Heart left ventricle (tissue), 16 donors: ENCODE measurements around the gene AREL1. TPM values are rescaled to one million over a fixed set of nuclear protein-coding genes. Genes with fewer than 3 reads are reported as not detected.

Source experiments
- ATAC-seq, 4 donors: fragments of 200-7000 bp; cut with Tn5 transposase; one replicate each; pipeline ENCODE4 v1.9.1; 2020 to 2022; ENCODE audit warnings: moderate library complexity in 4 of 4, mild to moderate bottlenecking in 3 of 4, moderate number of reproducible peaks in 1 of 4
- DNase-seq, 5 donors: peaks; one replicate each; pipeline ENCODE4 v3.0.0-alpha.2; 2020
- H3K27ac ChIP-seq, 12 donors: fragments of 200-600 bp; sonication (generic) in 4 of 12; one replicate each; pipeline versions ENCODE4 v1.5.0 to v1.8.0; 2016 to 2022; ENCODE audit warnings: mild to moderate bottlenecking in 2 of 12
- H3K27me3 ChIP-seq, 9 donors: fragments of 200-600 bp; sonication (generic) in 2 of 9; one replicate each; pipeline versions ENCODE4 v1.5.1 to v1.8.0; 2016 to 2022; ENCODE audit warnings: mild to moderate bottlenecking in 3 of 9
- H3K36me3 ChIP-seq, 9 donors: fragments of 200-600 bp; sonication (generic) in 2 of 9; one replicate each; pipeline versions ENCODE4 v1.5.0 to v1.8.0; 2018 to 2022; ENCODE audit warnings: mild to moderate bottlenecking in 2 of 9
- H3K4me1 ChIP-seq, 12 donors: fragments of 200-600 bp; sonication (generic) in 4 of 12; one replicate each; pipeline versions ENCODE4 v1.5.0 to v1.8.0; 2016 to 2022; ENCODE audit warnings: mild to moderate bottlenecking in 3 of 12
- H3K4me3 ChIP-seq, 12 donors: fragments of 200-600 bp; sonication (generic) in 4 of 12; one replicate each; pipeline versions ENCODE4 v1.5.0 to v1.8.0; 2017 to 2022; ENCODE audit warnings: mild to moderate bottlenecking in 9 of 12, moderate library complexity in 4 of 12
- H3K9me3 ChIP-seq, 12 donors: fragments of 200-600 bp; sonication (generic) in 4 of 12; one replicate each; pipeline versions ENCODE4 v1.5.0 to v1.8.0; 2016 to 2022; ENCODE audit warnings: mild to moderate bottlenecking in 1 of 12
- POLR2A ChIP-seq, 2 donors: fragments of 450-650 bp; IDR thresholded peaks; one replicate each; pipeline ENCODE4 v1.6.1; 2017; ENCODE audit warnings: antibody characterized with exemption in 2 of 2, mild to moderate bottlenecking in 2 of 2, moderate library complexity in 2 of 2
- WGBS, 4 donors: extraction: QIAGEN DNeasy Blood & Tissue Kit in 2 of 4; methylation state at CpG; one replicate each; pipeline versions ENCODE4 v1.1.5 to v1.1.7; 2013 to 2018; 5-methylcytosine and 5-hydroxymethylcytosine counted together
- intact Hi-C, 10 donors: fragments of 100-400 bp; cut with DNase I; formaldehyde crosslinking; loops; one replicate each; pipeline versions ENCODE4 v1.11.1 to v1.14.2; 2022
- polyA plus RNA-seq, 2 donors: library from polyadenylated mRNA; stranded (reverse); fragments of 200-250 nt; gene quantifications; one replicate each; pipeline ENCODE4 v1.2.3, GENCODE V29; 2013
- total RNA-seq, 9 donors: library from RNA; depleted of rRNA in 2 of 9; stranded (reverse); fragments of >200 nt in 2 of 9; fragmentation: NEBNext Ultra II Directional in 3 of 9; extraction: Animal tissue kit (Norgen Biotek cat#: 25700) in 3 of 9; gene quantifications; one replicate each; pipeline versions ENCODE4 v1.1.0 to v1.2.4, GENCODE V29; 2016 to 2023
- TF ChIP-seq, protein P1 (sequence below), 12 donors: fragments of 200-600 bp; sonication (generic) in 4 of 12; IDR thresholded peaks; one replicate each; pipeline versions ENCODE4 v1.5.0 to v1.8.0; 2018 to 2022; ENCODE audit warnings: antibody characterized with exemption in 12 of 12, mild to moderate bottlenecking in 5 of 12
- donor health status: ischemic (EF 13 %, LVEDD 7.1; RV severe dilation, severe dysfunction).
- donor health status: healthy with polysubstance abuse.
- donor health status: DM: no; HTN: yes; CAD: no.
- donor health status: DM: no; HTN: no; CAD: no.
- donor health status: ischemic (EF 25% LVEDD 6.9; RV normal size, moderate dysfunction).
- donor health status: ischemic (EF 25% LVEDD 5.7; RV mildly dilated, moderate dysfunction).
- donor health status: healthy.
- donor health status: DM: yes; HTN: yes; CAD: no.
- donor health status: ischemic (EF 35%, LVEDD 5.7; RV mildly dilated, moderate dysfunction).
- donor health status: nonischemic (EF 11% LVEDD 7.7; RV severe dilation, severe dysfunction).
- donor health status: DM: yes; HTN: yes; CAD: no.
- donor health status: PGD.
- donor health status: ischemic (EF 29% LVEDD 5.4; RV normal size, mild dysfunction).
- donor health status: nonischemic (EF 23%, LVEDD 6.1; RV moderate dilation, normal function).

The AREL1 gene
- total and polyA plus RNA-seq, 11 donors, result 7.8 to 30.9 (median 22.2) TPM

DNA sequence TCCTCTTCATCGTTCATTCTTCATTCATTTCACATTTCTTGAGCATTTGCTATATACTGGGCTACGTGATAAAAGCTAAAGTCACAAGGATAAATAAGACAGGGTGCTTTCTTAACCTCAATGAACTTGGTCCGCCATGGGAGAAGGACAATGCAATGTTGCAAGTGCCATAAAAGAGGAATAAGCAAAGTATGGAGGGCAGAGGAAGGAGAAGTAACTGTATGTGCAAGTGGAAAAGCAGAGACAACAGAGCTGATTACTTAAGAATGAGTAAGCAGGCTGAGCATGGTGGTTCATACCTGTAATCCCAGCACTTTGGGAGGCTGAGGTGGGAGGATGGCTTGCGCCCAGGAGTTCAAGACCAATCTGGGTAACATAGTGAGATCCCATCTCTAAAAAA lies 14.4 kb downstream of the AREL1 start:
- DNase-seq (no peak), ATAC-seq (peak in 1 of 4 donors; percentile 66)
- intact Hi-C loops, result no loop called here
- Histone ChIP-seq H3K36me3 (peaks cover 0 to 13% (median 5%) of the 10 kb centered on the region in 9 donors), H3K4me3 (no peak overlapping the region), H3K9me3 (peaks cover 0 to 5% (median 0%) of the 10 kb centered on the region in 12 donors), H3K4me1 (peaks cover 0 to 8% (median 0%) of the 10 kb centered on the region in 12 donors), H3K27me3 (no peaks in the 10 kb centered on the region), H3K27ac (no peak overlapping the region)
- 93 to 98% (median 95%) methylated on average over 4 of the region's 4 CpGs for WGBS, 4 donors
- TF ChIP-seq, protein P1, sequence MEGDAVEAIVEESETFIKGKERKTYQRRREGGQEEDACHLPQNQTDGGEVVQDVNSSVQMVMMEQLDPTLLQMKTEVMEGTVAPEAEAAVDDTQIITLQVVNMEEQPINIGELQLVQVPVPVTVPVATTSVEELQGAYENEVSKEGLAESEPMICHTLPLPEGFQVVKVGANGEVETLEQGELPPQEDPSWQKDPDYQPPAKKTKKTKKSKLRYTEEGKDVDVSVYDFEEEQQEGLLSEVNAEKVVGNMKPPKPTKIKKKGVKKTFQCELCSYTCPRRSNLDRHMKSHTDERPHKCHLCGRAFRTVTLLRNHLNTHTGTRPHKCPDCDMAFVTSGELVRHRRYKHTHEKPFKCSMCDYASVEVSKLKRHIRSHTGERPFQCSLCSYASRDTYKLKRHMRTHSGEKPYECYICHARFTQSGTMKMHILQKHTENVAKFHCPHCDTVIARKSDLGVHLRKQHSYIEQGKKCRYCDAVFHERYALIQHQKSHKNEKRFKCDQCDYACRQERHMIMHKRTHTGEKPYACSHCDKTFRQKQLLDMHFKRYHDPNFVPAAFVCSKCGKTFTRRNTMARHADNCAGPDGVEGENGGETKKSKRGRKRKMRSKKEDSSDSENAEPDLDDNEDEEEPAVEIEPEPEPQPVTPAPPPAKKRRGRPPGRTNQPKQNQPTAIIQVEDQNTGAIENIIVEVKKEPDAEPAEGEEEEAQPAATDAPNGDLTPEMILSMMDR (IDR thresholded peaks at IDR 0.05), result no peak
- TF ChIP-seq POLR2A (IDR thresholded peaks at IDR 0.05), result no peak

DNA sequence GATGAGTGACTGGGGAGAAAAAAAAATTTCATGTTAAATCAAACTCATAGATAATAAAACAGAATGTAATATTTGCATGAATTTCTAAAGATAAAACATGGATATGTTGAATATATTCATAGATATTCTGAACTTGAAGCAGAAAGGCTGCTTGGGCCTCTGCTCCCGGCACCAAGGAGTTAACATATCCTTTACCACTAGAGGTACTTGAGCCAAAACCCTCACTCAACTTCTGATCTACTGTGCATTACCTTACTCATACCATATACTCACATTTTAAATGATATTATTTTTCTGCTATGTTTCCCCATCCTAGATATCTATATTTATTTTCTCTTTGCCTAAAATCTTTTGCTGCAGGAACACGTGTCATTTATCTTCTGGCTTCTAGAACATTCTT lies 14.9 kb downstream of the AREL1 start:
- Histone ChIP-seq H3K9me3 (peaks cover 0 to 5% (median 0%) of the 10 kb centered on the region in 12 donors), H3K27ac (no peak overlapping the region), H3K4me3 (no peak overlapping the region), H3K27me3 (no peaks in the 10 kb centered on the region), H3K4me1 (peaks cover 0 to 10% (median 0%) of the 10 kb centered on the region in 12 donors), H3K36me3 (peaks cover 0 to 13% (median 5%) of the 10 kb centered on the region in 9 donors)
- TF ChIP-seq POLR2A (IDR thresholded peaks at IDR 0.05), result no peak
- TF ChIP-seq, protein P1 (IDR thresholded peaks at IDR 0.05), result no peak
- no peak for ATAC-seq
- no peak for DNase-seq
- intact Hi-C loops, result no loop called here
- WGBS, 4 donors, result 83 to 92% (median 89%) methylated on average over 2 of the region's 2 CpGs

DNA sequence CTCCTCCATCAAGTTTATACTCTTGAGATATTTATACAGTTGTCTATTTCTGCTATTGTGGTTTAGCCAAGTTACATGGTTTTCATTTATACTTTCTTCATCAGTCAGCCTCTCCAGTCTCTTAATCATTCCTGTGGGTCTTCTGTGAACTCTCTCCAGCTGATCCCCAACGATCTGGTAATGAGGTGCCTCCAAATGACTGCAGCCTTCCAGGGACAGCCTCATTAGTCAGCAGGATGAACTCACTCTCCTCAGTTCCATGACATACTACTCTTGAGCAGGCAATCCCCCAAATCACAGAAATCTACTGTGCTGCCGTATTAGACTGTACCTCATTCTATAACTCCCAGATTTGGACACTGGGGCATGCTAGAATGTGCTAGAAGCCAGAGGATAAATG lies 15.3 kb downstream of the AREL1 start:
- WGBS, 4 donors, result 76 to 88% (median 83%) methylated on average over 2 of the region's 2 CpGs
- peaks cover 0 to 13% (median 5%) of the 10 kb centered on the region in 9 donors for H3K36me3 ChIP-seq
- H3K27ac ChIP-seq, result no peak overlapping the region
- TF ChIP-seq, protein P1 (IDR thresholded peaks at IDR 0.05), result no peak
- no peak for TF ChIP-seq POLR2A (IDR thresholded peaks at IDR 0.05)
- H3K4me1 ChIP-seq, result peaks cover 0 to 14% (median under 1%) of the 10 kb centered on the region in 12 donors
- H3K27me3 ChIP-seq, result no peaks in the 10 kb centered on the region
- no peak for DNase-seq
- H3K4me3 ChIP-seq, result no peak overlapping the region
- no peak for ATAC-seq
- intact Hi-C loops, result no loop called here
- peaks cover 0 to 4% (median 0%) of the 10 kb centered on the region in 12 donors for H3K9me3 ChIP-seq

DNA sequence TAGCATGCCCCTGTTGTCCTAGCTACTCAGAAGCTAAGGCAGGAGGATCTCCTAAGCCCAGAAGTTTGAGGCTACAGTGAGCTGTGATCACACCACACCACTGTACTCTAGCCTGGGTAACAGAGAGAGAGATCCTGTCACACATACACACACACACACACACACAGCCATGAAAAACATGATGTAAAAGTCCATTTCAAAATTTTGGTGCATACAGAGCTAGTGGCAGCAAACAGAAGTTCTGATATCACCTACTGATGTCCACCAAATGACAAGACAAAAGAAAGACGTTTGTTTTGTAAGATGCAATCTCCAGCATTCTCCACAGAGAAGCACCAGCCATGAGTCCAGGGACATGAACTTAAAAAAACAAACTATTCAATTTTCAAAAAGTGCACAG lies 15.9 kb downstream of the AREL1 start:
- H3K4me3 ChIP-seq, result no peak overlapping the region
- intact Hi-C loops, result no loop called here
- H3K36me3 ChIP-seq, result peaks cover 0 to 15% (median 6%) of the 10 kb centered on the region in 9 donors
- ATAC-seq (no peak), DNase-seq (no peak)
- H3K4me1 ChIP-seq, result peaks cover 0 to 19% (median 5%) of the 10 kb centered on the region in 12 donors
- TF ChIP-seq POLR2A (IDR thresholded peaks at IDR 0.05), result no peak
- TF ChIP-seq, protein P1 (IDR thresholded peaks at IDR 0.05), result no peak
- no peaks in the 10 kb centered on the region for H3K27me3 ChIP-seq
- 72 to 82% (median 75%) methylated on average over 1 of the region's 1 CpG for WGBS, 4 donors
- no peak overlapping the region for H3K27ac ChIP-seq
- no peaks in the 10 kb centered on the region for H3K9me3 ChIP-seq
